HL-60/S4 (cell line): ENCODE measurements around the gene MET.
"Not testable (repeated sequence)": the region's sequence is repeated elsewhere in the genome, so short reads cannot be mapped to it uniquely, and the experiment has no call there.

Source experiments
- in situ Hi-C: fragments of 300-500 bp; cut with MboI; formaldehyde crosslinking; loops from 2 replicates; pipeline ENCODE4 v1.14.3; 2022; ENCODE audit warnings: low sequenced_read_pairs

MET gene

DNA sequence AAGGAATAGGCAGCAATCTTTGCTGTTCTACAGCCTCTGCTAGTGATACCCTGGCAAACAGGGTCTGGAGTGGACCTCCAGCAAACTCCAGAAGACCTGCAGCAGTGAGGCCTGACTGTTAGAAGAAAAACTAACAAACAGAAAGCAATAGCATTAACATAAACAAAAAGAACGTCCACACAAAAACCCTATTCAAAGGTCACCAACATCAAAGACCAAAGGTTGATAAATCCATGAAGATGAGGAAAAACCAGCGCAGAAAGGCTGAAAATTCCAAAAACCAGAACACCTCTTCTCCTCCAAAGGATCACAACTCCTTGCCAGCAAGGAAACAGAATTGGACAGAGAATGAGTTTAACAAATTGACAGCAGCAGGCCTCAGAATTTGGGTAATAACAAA is 71.8 kb downstream of the MET start:
- in situ Hi-C loops = not testable (repeated sequence)

DNA sequence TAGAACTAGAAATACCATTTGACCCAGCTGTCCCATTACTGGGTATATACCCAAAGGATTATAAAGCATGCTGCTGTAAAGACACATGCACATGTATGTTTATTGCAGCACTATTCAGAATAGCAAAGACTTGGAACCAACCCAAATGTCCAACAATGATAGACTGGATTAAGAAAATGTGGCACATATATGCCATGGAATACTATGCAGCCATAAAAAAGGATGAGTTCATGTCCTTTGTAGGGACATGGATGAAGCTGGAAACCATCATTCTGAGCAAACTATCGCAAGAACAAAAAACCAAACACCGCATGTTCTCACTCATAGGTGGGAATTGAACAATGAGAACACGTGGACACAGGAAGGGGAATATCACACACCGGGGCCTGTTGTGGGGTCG is 74.4 kb downstream of the MET start:
- in situ Hi-C loops = not testable (repeated sequence)

DNA sequence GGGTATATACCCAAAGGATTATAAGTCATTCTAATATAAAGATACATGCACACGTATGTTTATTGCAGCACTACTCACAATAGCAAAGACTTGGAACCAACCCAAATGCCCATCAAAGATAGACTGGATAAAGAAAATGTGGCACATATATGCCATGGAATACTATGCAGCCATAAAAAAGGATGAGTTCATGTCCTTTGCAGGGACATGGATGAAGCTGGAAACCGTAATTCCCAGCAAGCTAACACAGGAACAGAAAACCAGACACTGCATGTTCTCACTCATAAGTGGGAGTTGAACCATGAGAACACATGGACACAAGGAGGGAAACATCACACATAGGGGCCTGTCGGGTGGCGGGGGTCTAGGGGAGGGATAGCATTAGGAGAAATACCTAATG is 79.1 kb downstream of the MET start:
- in situ Hi-C loops = not testable (repeated sequence)

DNA sequence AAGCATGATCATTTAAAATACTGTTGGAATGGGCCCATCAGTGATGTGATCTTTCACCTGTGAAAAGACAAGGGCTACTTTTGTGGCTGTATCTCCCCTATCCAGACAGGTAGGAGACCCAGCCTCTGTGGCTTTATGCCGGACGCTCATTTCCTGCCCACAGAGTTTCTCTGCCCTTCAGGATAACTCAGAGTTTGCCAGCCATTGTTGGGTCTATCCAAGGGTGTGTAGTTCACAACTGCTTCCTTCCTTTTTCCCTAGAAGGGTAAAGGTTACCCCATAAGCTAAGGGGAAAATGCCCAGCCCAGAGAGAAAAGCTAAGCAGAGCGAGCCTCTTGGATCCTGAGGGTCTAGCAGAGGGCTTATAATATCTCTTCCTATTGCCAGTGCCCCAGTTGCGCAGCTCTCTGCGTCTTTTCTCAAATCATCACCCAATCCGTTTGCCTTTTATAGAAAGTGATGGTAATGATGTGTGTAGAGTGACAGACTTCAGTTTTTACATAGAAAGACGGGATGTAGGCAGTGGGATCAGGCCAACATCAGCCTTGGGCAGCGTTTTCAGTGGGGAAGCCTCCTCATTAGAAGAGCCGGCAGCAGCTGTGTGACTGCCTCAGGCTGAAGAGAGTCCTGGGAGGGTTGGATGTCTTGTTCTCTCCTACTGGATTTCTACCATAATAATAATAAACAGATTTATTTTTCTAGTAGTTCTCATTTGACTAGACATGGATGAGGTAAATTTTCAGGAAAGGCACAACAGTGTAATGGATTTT is 80.5 kb downstream of the MET start:
- in situ Hi-C loops = no loop called here

DNA sequence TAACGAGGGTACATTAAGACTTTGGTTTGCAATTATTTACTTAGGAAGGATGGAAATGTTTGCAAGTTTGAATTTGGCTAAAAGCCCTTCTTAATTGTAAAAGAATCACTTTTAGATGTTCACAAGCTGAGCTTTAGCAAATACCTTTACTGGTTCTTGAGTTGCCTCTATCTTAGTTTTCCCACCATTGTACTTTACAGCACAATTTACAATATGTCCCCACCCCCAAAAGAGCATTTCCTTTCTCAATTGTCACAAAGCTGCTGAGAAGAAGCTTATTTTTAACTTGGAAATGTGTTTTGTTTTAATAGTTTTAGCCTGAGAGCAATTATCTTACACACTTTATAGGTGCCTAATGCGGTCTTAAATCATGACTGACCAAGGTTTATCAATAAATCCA is 81.1 kb downstream of the MET start:
- in situ Hi-C loops = no loop called here

DNA sequence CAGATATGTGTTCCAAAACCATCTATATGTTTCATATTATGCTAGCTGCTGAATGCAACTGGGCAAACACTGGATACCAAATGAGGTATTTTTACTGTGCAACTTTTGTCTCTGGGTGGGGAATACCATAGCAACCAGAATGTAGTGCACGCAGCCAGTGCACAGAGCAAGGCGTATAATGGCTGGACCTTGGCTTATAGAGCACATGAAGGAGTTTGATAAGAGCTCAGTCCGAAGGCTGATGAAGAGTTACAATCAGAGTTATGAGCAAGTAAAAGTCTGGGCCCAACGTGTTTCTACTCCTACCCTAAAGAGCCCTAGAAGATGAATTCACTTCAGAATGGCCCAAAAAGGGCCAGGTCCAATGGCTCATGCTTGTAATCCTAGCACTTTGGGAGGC is 82.2 kb downstream of the MET start:
- in situ Hi-C loops = no loop called here

DNA sequence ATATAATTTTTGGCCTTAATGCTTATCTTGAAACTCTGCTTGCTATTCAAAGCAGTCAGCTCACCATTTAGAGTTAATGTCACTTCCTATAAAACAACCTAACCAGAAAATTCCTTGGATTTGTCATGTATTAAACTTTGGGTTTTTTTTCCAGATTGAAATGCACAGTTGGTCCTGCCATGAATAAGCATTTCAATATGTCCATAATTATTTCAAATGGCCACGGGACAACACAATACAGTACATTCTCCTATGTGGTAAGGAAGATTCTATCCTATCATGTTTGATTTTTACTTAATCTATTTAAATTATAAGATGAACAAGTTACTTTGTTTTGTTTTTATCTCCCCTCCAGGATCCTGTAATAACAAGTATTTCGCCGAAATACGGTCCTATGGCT is 85.3 kb downstream of the MET start:
- in situ Hi-C loops = no loop called here

DNA sequence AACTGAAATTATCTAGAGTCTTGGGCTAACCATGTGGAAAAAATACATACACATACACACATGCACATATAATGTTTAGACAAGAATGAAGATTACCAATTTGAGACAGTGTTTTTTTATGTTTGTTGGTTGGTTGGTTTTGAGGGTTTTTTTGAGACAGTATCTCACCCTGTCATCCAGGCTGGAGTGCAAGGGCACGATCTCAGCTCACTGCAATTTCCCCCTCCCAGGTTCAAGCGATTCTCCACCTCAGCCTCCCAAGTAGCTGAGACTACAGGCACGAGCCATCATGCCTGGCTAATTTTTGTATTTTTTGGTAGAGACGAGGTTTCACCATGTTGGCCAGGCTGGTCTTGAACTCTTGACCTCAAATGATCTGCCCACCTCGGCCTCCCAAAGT is 87.6 kb downstream of the MET start:
- in situ Hi-C loops = not testable (repeated sequence)

DNA sequence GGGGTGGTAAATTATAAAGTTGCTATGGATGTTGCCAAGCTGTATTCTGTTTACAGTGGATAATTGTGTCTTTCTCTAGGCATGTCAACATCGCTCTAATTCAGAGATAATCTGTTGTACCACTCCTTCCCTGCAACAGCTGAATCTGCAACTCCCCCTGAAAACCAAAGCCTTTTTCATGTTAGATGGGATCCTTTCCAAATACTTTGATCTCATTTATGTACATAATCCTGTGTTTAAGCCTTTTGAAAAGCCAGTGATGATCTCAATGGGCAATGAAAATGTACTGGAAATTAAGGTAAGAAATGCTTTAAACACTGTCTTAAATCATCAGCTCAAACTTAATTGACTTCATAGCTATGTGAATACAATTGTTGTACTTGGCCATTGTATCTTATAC is 91.0 kb downstream of the MET start:
- in situ Hi-C loops = no loop called here

DNA sequence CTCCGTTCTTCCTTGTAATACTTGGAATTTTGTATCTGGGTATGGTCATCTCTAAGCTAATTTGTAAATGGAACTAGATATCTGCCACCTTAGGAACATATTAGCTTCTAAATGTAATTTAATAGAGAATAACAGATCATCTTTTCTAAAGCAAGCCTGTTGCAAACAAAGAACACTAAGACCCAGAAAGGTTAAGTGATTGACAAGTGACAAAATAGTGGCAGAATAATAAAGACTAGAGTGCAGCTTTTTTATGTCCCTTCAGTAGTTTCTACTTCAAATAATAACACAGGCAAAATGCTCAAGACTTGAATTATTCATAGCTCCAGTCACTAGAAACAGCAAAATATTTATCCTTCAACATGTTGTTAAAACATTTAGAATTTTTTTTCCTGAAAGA is 91.7 kb downstream of the MET start:
- in situ Hi-C loops = no loop called here

DNA sequence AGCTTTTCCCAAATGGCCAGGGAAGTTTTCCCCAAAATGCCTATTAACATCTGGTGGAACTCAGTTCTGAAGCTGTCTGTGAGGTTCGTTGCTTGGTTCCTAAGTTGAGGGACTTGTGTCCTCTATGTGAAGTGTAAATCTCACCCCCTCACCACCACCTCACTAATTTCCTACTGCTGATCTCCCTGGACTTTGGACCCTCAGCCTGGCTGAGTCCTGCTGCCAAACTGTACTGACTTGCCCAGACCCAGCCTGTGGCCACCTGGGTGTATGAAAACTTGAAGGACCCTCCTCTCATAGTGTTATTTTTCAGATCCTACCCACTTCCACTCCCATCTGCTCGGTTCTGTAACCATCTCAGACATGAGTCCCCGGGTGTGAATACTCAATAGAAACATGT is 94.9 kb downstream of the MET start:
- in situ Hi-C loops = no loop called here

DNA sequence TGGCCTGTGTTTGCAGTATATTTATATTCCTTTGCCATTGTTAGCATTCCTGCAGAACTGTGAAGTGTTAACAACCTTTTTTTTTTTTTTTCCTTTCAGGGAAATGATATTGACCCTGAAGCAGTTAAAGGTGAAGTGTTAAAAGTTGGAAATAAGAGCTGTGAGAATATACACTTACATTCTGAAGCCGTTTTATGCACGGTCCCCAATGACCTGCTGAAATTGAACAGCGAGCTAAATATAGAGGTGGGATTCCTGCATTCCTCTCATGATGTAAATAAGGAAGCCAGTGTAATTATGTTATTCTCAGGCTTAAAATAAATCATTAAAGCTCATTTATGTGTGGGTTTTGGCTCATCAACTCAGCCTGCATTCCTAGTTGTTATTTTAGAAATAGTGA is 97.5 kb downstream of the MET start:
- in situ Hi-C loops = no loop called here

DNA sequence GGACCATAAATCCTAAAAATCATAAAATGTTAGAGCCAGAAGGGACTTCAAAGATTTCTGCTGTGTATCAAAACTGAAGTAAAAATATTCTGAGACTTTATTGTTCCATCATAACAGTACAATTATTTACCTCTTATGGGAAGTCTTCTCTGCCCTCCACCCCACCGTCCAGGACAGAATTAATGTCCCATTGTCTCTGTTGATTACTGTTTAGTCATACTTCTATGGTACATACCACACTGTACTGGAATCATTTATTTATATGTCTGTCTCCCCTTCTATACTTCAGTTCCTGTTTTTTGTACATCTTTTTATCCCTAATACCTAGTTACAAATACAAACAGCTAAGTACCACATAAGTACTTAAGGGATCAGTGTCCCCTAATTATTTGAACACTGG is 98.9 kb downstream of the MET start:
- in situ Hi-C loops = no loop called here

DNA sequence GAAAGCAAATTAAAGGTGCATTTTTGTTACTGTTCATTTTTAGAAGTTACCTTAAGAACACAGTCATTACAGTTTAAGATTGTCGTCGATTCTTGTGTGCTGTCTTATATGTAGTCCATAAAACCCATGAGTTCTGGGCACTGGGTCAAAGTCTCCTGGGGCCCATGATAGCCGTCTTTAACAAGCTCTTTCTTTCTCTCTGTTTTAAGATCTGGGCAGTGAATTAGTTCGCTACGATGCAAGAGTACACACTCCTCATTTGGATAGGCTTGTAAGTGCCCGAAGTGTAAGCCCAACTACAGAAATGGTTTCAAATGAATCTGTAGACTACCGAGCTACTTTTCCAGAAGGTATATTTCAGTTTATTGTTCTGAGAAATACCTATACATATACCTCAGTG is 99.6 kb downstream of the MET start:
- in situ Hi-C loops = no loop called here

DNA sequence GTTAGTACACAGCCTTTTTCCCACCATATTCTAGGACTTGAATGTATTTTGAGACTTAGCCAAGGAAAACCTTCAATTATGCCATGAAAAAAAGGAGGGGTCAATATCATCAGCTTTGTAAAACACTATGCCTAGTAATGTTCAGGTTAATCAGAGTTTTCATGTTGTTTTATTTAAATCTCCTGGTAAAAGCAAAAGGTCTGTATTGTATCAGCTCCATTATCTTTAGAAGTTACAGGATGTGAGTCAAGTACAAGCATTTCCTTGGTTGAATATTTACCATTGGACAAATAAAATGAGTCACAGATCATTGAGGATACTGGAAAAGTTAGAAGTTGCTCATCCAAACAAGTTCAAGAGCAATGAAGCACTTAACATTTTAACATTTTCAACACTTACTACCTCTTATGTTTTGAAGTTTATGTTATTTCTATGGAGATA is 100.4 kb downstream of the MET start:
- in situ Hi-C loops = no loop called here

DNA sequence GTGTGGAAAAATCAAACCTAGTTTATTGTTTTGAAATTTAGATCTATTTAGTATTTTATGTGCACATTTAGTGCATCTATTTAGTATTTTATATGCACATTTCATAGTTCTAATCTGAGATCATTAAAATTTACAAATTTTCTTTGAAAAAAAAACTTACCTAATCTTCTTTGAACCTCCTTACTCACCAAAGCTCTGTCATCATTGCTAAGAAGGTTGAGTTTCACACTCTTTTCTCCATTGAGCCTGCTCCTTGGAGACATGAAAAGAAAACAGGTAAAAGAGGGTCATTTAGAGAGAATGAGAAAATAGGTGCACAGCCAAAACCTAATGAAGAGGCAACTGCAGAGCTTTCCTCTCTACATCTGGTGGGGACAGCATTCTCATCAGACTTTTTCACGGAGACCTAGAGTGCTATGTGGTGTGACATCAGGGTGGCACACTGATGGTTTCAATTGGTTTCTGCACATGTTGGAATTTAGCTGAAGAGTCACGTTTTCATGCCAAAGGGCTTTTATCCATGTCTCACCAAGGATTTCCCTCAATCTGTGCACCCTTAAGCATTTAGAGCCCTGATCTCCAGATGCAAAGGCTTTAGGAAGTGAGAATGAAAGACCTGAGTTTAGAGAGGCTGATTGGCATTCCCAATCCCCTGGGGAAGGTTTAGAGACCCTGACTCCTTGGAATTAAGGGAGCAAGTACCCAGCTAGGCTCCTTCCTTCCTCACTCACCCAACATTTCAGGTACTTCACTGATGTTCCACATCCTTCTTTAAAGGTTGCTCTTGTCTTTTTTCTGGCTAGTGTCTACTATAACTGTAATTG is 101.1 kb downstream of the MET start:
- in situ Hi-C loops = no loop called here

DNA sequence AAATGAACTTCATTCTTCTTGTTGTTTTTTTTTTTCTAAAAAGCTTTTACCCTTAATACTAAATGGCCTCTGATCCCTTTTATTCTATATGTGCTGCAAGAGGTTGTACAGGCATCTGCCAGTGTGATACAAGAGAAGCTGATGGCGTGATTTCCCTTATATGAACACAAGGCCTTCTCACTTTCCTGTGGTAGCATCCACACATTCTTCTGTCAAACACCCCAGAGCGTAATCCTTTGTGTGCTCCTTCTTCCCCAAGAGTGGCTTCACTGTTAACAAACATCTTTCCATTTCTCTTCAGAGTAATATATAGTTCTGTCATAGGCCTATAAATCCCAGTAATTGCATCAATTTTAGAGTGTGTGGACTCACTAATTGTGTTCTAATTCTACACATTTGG is 104.0 kb downstream of the MET start:
- in situ Hi-C loops = no loop called here

DNA sequence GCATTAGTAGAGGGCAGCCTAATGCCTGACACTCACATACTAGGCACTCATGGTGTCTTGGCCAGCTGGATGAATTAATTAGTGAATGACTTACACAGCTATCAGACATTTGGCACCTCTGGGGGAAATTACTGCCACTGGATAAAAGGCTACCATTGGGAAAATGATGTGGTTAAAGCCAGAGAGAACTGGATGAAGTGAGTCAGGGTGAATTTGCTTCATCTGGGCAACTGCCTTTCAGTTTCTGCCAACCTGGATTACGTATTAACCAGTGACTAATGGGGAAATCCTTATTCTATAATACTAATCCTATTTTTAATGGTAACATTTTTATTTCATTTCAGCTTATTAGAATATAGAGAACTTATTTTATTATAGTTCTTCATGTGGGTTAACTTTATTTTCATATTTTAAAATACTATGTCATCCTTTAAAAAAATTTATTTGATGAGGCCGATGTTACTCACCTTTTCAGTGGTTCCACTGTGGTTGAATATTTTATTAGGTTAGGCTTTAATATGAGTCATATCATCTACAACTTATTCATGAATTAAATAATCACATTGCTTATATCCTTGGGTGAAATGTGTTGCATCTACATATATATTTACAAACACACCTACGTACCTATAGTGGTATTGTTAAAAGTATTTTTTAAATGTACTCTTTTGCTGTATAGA is 104.8 kb downstream of the MET start:
- in situ Hi-C loops = no loop called here

DNA sequence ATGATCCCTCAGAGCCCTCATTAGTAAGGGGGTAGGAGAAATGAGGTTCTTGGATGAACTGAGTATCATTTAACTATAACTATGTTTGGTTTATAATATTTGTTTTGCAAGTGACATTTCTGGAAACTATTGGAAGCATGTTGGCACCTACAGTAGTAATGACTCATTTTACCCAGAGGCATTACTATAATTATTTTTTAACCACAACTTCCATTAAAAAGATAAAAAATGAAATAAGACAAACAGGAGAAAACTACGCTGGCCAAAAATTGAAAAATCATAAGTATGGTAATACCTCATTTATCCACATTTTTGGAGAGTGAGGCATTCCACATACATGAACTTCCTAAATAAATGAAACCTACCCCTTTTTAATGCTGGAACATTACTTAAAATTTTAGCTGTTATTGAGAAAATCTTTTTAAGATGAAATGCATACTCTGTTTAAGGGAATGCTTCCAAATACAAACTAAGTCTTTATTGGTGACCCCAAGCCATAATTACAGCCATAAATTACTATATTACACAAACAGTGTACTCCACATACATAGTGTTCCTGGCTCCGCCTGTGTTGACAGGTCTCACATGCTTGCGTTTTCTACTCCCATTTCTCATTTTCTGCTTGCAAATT is 105.8 kb downstream of the MET start:
- in situ Hi-C loops = no loop called here

DNA sequence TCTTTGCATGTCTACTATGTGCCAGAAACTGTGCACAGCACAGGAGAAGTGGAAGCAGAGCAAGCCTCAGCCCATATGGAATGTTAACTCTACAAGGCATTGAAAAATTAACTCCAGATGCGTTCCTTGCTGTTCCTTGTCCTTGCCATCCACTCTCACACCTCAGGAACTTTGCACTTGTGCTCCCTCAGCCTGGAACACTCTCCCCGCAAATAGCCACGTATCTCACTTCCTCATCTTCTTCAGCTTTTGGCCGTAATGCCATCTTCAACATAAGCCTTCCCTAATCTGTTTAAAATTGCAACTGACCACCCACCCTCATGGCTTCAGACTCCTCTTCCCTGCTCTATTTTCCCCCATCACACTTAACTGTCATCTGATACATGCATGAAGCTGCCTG is 107.2 kb downstream of the MET start:
- in situ Hi-C loops = no loop called here

DNA sequence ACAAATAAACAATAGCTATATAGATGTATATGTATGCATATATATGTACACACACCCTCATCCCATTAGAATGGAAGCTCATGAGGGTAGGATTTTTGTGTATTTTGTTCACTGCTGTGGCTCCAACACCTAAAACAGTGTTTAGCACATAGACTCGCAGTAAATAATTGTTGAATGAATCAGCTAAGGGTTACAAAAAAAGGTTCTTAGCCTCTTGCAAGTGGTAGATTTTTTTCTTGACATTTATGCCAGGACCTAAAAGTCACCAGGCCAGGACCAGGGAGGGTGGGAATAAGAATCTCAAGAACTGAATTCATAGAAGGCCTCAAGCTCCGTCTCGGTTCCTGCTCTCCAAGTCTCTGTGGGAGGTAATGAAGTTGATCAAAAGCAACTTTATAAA is 107.9 kb downstream of the MET start:
- in situ Hi-C loops = no loop called here
